Measurements from ENCODE around the gene SCG2.
A peak's percentile ranks its signal among the peaks of the same experiment; 100 is the strongest.

The SCG2 gene

DNA sequence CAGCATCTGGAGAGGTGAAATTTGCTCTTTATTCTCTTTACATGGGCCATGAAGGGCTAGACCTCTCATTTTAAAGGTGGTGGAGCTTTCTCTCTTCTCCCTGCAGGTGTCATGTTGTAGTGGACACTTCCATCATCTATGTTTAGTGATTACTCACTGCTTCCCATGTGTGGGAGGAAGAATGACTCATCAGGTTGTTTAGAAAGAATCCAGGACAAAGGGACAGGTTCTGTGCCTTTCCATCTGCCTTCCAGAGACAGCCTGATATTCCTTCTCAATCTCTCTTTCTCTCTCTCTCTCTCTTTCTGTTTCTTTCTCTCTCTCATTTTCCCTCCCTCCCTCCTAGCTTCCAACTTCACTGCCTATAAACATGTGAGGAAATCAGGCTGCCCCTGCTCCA, 38.7 kb downstream of the SCG2 start:
- peak; percentile 19 to 47 for DNase-seq

DNA sequence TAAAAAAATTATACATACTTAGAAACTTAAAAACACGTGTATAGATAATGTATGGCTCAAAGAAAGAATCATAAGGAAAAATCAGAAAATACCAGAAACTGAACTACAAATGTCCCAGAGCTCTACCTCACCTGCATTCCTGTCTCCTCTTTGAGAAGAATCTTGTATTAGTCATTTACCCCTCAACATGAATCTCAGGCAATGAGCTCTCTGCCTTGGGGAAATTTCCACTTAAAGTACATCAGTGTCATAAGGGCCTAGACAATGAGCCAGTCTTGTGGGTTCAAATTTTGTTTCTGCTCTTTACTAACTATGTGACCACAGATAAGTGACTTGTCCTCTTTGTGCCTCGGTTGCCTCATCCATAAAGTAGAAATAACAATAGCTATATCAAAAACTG, 40.1 kb downstream of the SCG2 start:
- no peak for DNase-seq

DNA sequence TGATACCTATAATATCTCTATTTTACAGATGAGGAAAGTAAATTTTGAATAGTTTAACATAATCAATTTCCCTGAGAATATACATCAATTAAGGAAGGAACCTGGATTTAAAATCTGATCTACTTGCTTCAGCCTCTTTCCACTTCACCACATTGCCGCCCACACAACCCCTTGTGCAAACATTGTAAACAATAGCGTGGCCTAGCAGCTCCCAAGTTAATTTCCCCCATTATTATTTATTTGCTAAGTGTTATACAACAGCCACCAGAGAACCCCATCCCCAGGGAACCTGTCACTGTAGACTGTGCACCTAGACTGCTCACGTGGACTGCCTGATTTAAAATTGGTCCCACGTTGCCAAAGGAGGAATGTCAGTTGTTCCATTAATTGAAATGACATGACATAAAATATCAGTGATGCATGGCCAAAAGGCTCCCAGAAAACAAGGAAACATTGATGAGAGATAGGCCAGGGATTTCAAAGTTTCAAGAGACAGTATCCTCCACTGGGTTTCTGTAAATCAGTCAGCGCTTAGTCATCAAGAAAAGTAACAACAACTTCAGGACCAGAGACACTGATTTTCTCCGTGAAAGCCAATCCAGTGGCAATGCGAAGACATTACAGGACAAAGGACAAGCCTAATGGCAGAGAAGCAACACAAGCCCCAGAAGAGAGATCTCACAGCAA, 41.3 kb downstream of the SCG2 start:
- DNase-seq: peak; percentile 69 to 78

DNA sequence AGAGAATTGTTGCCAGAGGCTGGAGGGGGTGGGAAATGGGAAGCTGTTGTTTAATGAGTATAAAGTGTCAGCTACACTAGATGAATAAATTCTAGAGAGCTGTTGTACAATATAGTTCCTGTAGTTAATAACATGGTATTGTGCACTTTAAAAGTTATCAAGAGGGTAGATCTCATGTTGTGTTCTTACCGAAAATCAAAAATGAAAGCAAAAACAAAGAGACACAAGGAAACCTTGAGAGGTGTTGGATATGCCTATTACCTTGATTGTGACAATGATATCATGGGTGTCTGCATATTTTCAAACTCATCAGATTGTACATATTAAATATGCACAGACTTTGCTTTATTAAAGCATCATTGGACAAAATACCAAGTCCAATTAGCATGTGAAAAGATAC, 43.2 kb downstream of the SCG2 start:
- DNase-seq: no peak

DNA sequence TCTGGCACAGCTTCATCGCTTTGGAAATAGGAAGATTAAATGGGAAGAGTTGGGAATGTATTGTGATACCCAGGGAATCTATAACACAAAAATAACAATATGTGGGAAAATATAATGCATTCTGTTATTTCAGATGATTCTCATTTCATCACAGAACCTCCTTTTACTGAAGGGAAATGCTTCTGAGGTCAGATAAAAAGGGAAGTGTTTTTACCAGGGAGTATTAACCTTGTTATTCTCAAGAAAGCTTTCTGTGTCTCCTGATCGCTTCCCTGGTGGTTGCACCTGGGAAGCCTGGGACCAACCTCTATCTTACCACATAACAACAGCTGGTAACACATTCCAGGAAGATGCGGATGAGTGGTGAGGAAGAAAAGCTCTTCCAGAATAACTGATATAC, 47.2 kb downstream of the SCG2 start:
- no peak for DNase-seq

DNA sequence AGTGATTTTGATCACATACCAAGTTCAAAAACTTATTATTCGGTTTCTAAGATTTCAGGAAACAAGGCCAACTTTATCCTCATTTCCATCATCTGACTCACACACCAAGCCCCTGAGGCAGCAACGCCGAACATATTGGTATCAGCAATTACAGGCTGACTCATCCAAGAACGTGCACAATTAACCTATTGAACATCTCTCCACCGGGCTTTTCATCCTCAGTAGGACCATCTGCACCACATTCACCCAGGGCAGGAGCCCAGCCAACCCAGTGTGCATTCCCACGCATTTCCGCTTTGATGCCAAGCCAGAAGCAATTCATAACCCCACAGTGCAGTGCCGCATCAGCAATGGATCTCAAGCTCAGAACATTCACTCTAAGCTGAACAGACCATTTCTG, 52.9 kb downstream of the SCG2 start:
- peak; percentile 29 to 32 for DNase-seq

DNA sequence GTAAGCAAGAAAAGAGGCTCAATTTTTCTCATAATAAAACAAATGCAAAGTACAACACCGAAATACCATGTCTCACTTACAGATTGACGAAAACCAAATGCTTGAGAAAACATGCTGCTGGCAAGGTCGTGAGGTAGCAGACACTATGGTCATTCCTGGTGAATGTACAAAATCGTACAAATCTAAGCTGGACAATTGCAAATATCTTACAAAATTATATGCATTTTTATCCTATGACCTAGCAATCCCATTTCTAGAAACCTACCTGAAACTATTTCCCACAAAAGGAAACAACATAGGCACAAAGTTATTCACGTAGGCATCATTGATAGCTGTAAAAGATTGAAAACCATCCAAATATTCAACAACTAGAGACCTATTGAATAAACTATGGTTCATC, 54.0 kb downstream of the SCG2 start:
- no peak for DNase-seq
